OCI-LY7 (cell line): ENCODE data around the gene RNF41. TPM values are rescaled to one million over a fixed set of nuclear protein-coding genes. Genes with fewer than 3 reads are reported as not detected.

Source experiments
- BruUV-seq: library from RNA; stranded (reverse); fragments of 400-500 nt; replicated peaks from 2 replicates; lab custom pipeline; 2021; lab: Mats Ljungman, UMichigan
- CTCF ChIA-PET: fragments of 300-600 bp; sonication (Branson Sonifier 250); formaldehyde crosslinking; loops from one replicate; lab custom pipeline; 2022; ENCODE audit warnings: antibody characterized with exemption; ENCODE audit not compliant: unreplicated experiment; lab: Charles Lee
- POLR2A ChIA-PET: fragments of 300-600 bp; sonication (Branson Sonifier 250); formaldehyde crosslinking; loops from one replicate; lab custom pipeline; 2022; ENCODE audit warnings: antibody characterized with exemption; lab: Charles Lee
- DNase-seq: peaks from one replicate; pipeline ENCODE4 v3.0.0-alpha.2; 2015; ENCODE audit warnings: low spot score
- H2AFZ ChIP-seq: fragments of 200-600 bp; sonication (generic), shearing (Covaris generic); 2 replicates; pipeline ENCODE4 v1.6.1; 2014; ENCODE audit warnings: mild to moderate bottlenecking, antibody characterized with exemption, low read length, moderate library complexity
- H3K27ac ChIP-seq: fragments of 200-600 bp; sonication (generic); 2 replicates; pipeline ENCODE4 v1.5.1; 2014; ENCODE audit warnings: mixed run types, low read depth, mild to moderate bottlenecking, moderate library complexity, low read length, inconsistent platforms; ENCODE audit not compliant: poor library complexity, severe bottlenecking
- H3K36me3 ChIP-seq: fragments of 200-600 bp; sonication (generic); 2 replicates; pipeline ENCODE4 v1.6.1; 2014; ENCODE audit warnings: mild to moderate bottlenecking, antibody characterized with exemption, low read length, moderate library complexity, mixed read lengths; ENCODE audit not compliant: insufficient read depth
- H3K4me1 ChIP-seq: fragments of 200-600 bp; sonication (generic); 2 replicates; pipeline ENCODE4 v1.5.1; 2014; ENCODE audit warnings: mild to moderate bottlenecking, low read length; ENCODE audit not compliant: insufficient read depth, poor library complexity, severe bottlenecking
- H3K4me2 ChIP-seq: fragments of 200-600 bp; sonication (generic); 2 replicates; pipeline ENCODE4 v1.6.1; 2014; ENCODE audit warnings: mild to moderate bottlenecking, low read length
- H3K4me3 ChIP-seq: fragments of 200-600 bp; sonication (generic); 2 replicates; pipeline ENCODE4 v1.5.1; 2014; ENCODE audit warnings: mild to moderate bottlenecking, low read depth, low read length; ENCODE audit not compliant: poor library complexity, severe bottlenecking
- H3K79me2 ChIP-seq: fragments of 200-600 bp; sonication (generic); 2 replicates; pipeline ENCODE4 v1.6.1; 2016; ENCODE audit warnings: low read depth, mild to moderate bottlenecking, low read length, moderate library complexity, mixed read lengths; ENCODE audit not compliant: insufficient read depth
- H3K9me2 ChIP-seq: fragments of 200-600 bp; sonication (generic); 2 replicates; pipeline ENCODE4 v1.6.1; 2016; ENCODE audit warnings: mild to moderate bottlenecking, low read length, mixed read lengths; ENCODE audit not compliant: insufficient read depth
- H3K9me3 ChIP-seq: fragments of 200-600 bp; sonication (generic); 2 replicates; pipeline ENCODE4 v1.6.1; 2014; ENCODE audit warnings: mild to moderate bottlenecking, mixed run types, low read length, mixed read lengths
- H4K20me1 ChIP-seq: fragments of 200-600 bp; sonication (generic); 2 replicates; pipeline ENCODE4 v1.6.1; 2014; ENCODE audit warnings: mild to moderate bottlenecking, antibody characterized with exemption, low read length, moderate library complexity, mixed read lengths; ENCODE audit not compliant: insufficient read depth
- EZH2phosphoT487 ChIP-seq: fragments of 200-600 bp; sonication (generic); IDR thresholded peaks from 2 replicates; pipeline ENCODE4 v1.6.1; 2018; ENCODE audit warnings: low read depth, borderline replicate concordance, mild to moderate bottlenecking, mixed run types, antibody characterized with exemption, low read length, moderate library complexity, mixed read lengths
- intact Hi-C: fragments of 100-400 bp; cut with micrococcal nuclease; formaldehyde crosslinking; loops from one replicate; pipeline ENCODE4 v1.10.0; 2022; ENCODE audit not compliant: unreplicated experiment
- total RNA-seq, 2 experiments: library from RNA; depleted of rRNA in 1 of 2; stranded (reverse); fragments of >200 nt in 1 of 2; shearing (Covaris generic) in 1 of 2; gene quantifications; 2 replicates each; pipeline ENCODE4 v1.2.3, GENCODE V29; 2014 to 2022
- TF ChIP-seq, protein P1 (sequence below): fragments of 200-600 bp; sonication (generic); conservative IDR thresholded peaks from 2 replicates; pipeline ENCODE4 v1.5.1; 2014; ENCODE audit warnings: mild to moderate bottlenecking, antibody characterized with exemption, low read length, moderate library complexity, mixed read lengths

Gene RNF41
- total RNA-seq, 2 experiments from 2014 or later: 43.7 to 76.1 TPM

DNA sequence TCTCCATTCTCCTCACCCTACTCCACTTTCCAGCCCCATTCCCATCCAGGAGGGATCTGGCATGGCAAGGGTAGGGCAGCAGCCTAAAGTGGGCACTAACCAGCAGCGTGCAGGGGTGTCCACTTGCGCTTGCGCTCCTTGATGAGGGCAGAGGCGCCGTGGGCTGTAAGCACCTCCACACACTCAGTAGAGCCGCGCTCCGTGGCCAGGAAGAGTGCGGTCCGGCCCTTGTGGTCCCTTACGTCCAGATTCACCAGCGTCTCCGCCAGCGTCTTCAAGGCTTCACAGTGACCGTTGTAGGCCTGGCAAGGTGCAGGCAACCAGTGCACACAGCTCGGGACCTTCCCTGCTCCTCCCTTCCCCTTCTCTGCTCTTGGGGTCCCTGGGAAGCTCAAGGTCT, 26.2 kb upstream of the RNF41 start:
- no peaks in the 10 kb centered on the region for H4K20me1 ChIP-seq
- no peaks in the 10 kb centered on the region for H3K4me1 ChIP-seq
- no peak overlapping the region for H3K27ac ChIP-seq
- TF ChIP-seq, protein P1, sequence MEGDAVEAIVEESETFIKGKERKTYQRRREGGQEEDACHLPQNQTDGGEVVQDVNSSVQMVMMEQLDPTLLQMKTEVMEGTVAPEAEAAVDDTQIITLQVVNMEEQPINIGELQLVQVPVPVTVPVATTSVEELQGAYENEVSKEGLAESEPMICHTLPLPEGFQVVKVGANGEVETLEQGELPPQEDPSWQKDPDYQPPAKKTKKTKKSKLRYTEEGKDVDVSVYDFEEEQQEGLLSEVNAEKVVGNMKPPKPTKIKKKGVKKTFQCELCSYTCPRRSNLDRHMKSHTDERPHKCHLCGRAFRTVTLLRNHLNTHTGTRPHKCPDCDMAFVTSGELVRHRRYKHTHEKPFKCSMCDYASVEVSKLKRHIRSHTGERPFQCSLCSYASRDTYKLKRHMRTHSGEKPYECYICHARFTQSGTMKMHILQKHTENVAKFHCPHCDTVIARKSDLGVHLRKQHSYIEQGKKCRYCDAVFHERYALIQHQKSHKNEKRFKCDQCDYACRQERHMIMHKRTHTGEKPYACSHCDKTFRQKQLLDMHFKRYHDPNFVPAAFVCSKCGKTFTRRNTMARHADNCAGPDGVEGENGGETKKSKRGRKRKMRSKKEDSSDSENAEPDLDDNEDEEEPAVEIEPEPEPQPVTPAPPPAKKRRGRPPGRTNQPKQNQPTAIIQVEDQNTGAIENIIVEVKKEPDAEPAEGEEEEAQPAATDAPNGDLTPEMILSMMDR: no peak
- no peak for TF ChIP-seq EZH2phosphoT487
- H3K9me2 ChIP-seq: no peaks in the 10 kb centered on the region
- CTCF ChIA-PET: no interaction called here
- intact Hi-C loops: no loop called here
- peaks cover 78% of the 10 kb centered on the region for H3K36me3 ChIP-seq
- no peak overlapping the region for H3K4me2 ChIP-seq
- no peaks in the 10 kb centered on the region for H3K79me2 ChIP-seq
- no peak overlapping the region for H3K4me3 ChIP-seq
- BruUV-seq: no TSS peak
- H2AFZ ChIP-seq: no peak overlapping the region
- DNase-seq: no peak
- no peaks in the 10 kb centered on the region for H3K9me3 ChIP-seq
- POLR2A ChIA-PET: interaction anchor here (0.6 to 0.7 kb wide), 2 partner anchors 58 to 126 kb away, joined by 3 read pairs; no protein-coding TSS in a partner anchor

DNA sequence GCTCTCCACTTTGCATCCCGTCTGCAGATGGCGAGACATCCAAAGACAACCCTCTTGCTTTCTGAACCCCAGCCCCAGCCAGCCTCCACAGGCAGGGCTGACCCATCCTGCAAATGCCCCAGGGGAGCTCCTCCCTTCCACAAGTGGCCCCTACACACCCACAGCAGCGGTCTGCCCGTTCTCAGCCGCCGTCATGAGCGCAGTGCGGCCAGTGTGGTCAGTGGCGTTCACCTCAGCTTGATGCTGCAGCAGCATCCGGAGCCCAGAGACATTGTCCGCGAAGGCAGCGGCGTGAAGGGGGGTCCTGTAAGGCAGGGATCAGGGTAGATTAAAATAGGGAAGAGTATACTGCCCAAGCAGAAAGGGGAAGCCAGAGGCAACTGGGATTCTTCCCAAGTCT, 22.8 kb upstream of the RNF41 start:
- no peaks in the 10 kb centered on the region for H4K20me1 ChIP-seq
- H3K4me2 ChIP-seq: no peak overlapping the region
- peaks cover 88% of the 10 kb centered on the region for H3K36me3 ChIP-seq
- no peak overlapping the region for H2AFZ ChIP-seq
- DNase-seq: no peak
- intact Hi-C loops: no loop called here
- no TSS peak for BruUV-seq
- no peaks in the 10 kb centered on the region for H3K9me3 ChIP-seq
- ChIA-PET CTCF (no interaction called here), POLR2A (no interaction called here)
- no peaks in the 10 kb centered on the region for H3K9me2 ChIP-seq
- no peak overlapping the region for H3K4me3 ChIP-seq
- TF ChIP-seq EZH2phosphoT487: no peak
- TF ChIP-seq, protein P1: no peak
- no peaks in the 10 kb centered on the region for H3K79me2 ChIP-seq
- peaks cover 5% of the 10 kb centered on the region for H3K4me1 ChIP-seq
- no peak overlapping the region for H3K27ac ChIP-seq

DNA sequence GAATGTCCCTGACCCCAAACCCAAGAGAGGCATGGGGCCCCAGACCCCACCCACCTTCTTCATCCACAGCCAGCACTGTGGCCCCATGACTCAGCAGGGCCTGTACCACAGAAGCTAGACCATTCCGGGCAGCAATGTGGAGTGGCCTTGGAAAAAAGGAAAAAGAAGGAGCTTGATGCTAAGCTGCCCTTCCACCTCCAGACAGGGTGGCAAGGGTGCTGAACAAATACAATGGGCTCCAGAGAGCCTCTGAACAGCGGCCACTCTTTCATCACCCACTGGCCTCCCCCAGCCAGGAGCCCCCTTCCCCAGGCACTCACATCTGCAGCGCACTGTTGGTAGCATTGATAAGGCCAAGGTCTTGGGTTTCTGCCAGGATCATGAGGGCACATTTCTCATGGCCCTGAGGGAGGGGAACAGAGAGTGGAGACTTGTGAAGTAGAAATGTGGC, 22.0 kb upstream of the RNF41 start:
- Histone ChIP-seq H3K79me2 (no peaks in the 10 kb centered on the region), H3K4me1 (peaks cover 5% of the 10 kb centered on the region), H3K4me2 (no peak overlapping the region), H3K9me2 (no peaks in the 10 kb centered on the region), H4K20me1 (no peaks in the 10 kb centered on the region), H3K27ac (no peak overlapping the region), H3K36me3 (peaks cover 87% of the 10 kb centered on the region), H3K4me3 (no peak overlapping the region), H3K9me3 (no peaks in the 10 kb centered on the region), H2AFZ (no peak overlapping the region)
- DNase-seq: no peak
- ChIA-PET CTCF (no interaction called here), POLR2A (no interaction called here)
- intact Hi-C loops: no loop called here
- TF ChIP-seq EZH2phosphoT487: no peak
- no TSS peak for BruUV-seq
